Body of pancreas (tissue), 4 donors: ENCODE results near the gene CPSF4. TPM values are rescaled to one million over a fixed set of nuclear protein-coding genes. Genes with fewer than 3 reads are reported as not detected.

Source experiments
- ATAC-seq: fragments of 150-250 bp; one replicate; pipeline ENCODE4 v1.9.1; 2016
- DNase-seq, 4 donors: peaks; one replicate each; pipeline ENCODE4 v3.0.0-alpha.2; 2019
- H3K27ac ChIP-seq, 4 donors: fragments of 200-600 bp; sonication (generic); 1 replicate in 3 of 4; 2 replicates in 1 of 4; pipeline versions ENCODE4 v1.5.1 to v1.6.1; 2016 to 2019; ENCODE audit warnings: mild to moderate bottlenecking in 1 of 4, mixed read lengths in 1 of 4, moderate library complexity in 1 of 4
- H3K27me3 ChIP-seq, 2 donors: fragments of 200-600 bp; sonication (generic); one replicate each; pipeline ENCODE4 v1.6.0; 2016; ENCODE audit warnings: mild to moderate bottlenecking in 1 of 2
- H3K36me3 ChIP-seq, 2 donors: fragments of 200-600 bp; sonication (generic); replicated peaks in 1 of 2; 2 replicates each; pipeline ENCODE4 v1.5.1; 2016; ENCODE audit warnings: low read depth in 2 of 2; ENCODE audit not compliant: insufficient read depth in 1 of 2
- H3K4me1 ChIP-seq: fragments of 200-600 bp; sonication (generic); one replicate; pipeline ENCODE4 v1.6.0; 2016
- H3K4me3 ChIP-seq, 2 donors: fragments of 200-600 bp; sonication (generic); 1 replicate in 1 of 2; 2 replicates in 1 of 2; pipeline ENCODE4 v1.5.1; 2016 to 2019
- H3K9me3 ChIP-seq, 3 donors: fragments of 200-600 bp; sonication (generic); 1 replicate in 2 of 3; 2 replicates in 1 of 3; pipeline ENCODE4 v1.5.1; 2016
- CTCF ChIP-seq, 7 experiments: fragments of 450-650 bp in 4 of 7; fragments of 200-600 bp in 3 of 7; sonication (generic) in 3 of 7; IDR thresholded peaks; one replicate each; pipeline ENCODE4 v1.5.1; 2016 to 2019; ENCODE audit warnings: antibody characterized with exemption in 7 of 7
- POLR2A ChIP-seq, 3 donors: fragments of 450-650 bp; IDR thresholded peaks; one replicate each; pipeline ENCODE4 v1.6.1; 2016; ENCODE audit warnings: antibody characterized with exemption in 3 of 3, mild to moderate bottlenecking in 2 of 3
- WGBS, 2 donors: methylation state at CpG; one replicate each; pipeline ENCODE4 v1.1.5; 2017; 5-methylcytosine and 5-hydroxymethylcytosine counted together
- intact Hi-C: fragments of 100-400 bp; cut with DNase I; formaldehyde crosslinking; loops from one replicate; pipeline ENCODE4 v1.15.1; 2023
- total RNA-seq, 2 donors: library from RNA; depleted of rRNA; stranded (reverse); fragments of >200 nt; gene quantifications; one replicate each; pipeline ENCODE4 v1.1.0, GENCODE V29; 2016

The CPSF4 gene
- total RNA-seq, 2 donors from 2014 or later = 24.4 to 31.1 TPM

GRCh38 chr7:99420213-99420612, 18.5 kb upstream of the CPSF4 start:
- ATAC-seq (no peak), DNase-seq (no peak)
- Histone ChIP-seq H3K36me3 (peaks cover 21 to 42% of the 10 kb centered on the region in 2 donors), H3K27me3 (no peaks in the 10 kb centered on the region), H3K9me3 (no peaks in the 10 kb centered on the region), H3K4me3 (no peak overlapping the region), H3K4me1 (peaks cover 3% of the 10 kb centered on the region), H3K27ac (no peak overlapping the region)
- no peak for TF ChIP-seq CTCF (IDR thresholded peaks at IDR 0.05)
- TF ChIP-seq POLR2A (IDR thresholded peaks at IDR 0.05) = no peak
- intact Hi-C loops = no loop called here
- 85 to 94% methylated on average over 3 to 5 of the region's 5 CpGs for WGBS, 2 donors

GRCh38 chr7:99420986-99421385, 17.8 kb upstream of the CPSF4 start:
- Histone ChIP-seq H3K4me1 (no peaks in the 10 kb centered on the region), H3K4me3 (no peak overlapping the region), H3K27me3 (no peaks in the 10 kb centered on the region), H3K9me3 (no peaks in the 10 kb centered on the region), H3K27ac (no peak overlapping the region), H3K36me3 (peaks cover 21 to 40% of the 10 kb centered on the region in 2 donors)
- TF ChIP-seq CTCF (IDR thresholded peaks at IDR 0.05) (no peak), POLR2A (IDR thresholded peaks at IDR 0.05) (no peak)
- intact Hi-C loops = no loop called here
- WGBS, 2 donors = 77 to 78% methylated on average over 7 of the region's 7 CpGs
- DNase-seq (no peak), ATAC-seq (no peak)

GRCh38 chr7:99422186-99422585, 16.6 kb upstream of the CPSF4 start:
- no peak for TF ChIP-seq POLR2A (IDR thresholded peaks at IDR 0.05)
- TF ChIP-seq CTCF (IDR thresholded peaks at IDR 0.05) = no peak
- intact Hi-C loops = no loop called here
- Histone ChIP-seq H3K27me3 (no peaks in the 10 kb centered on the region), H3K36me3 (peaks cover 18 to 34% of the 10 kb centered on the region in 2 donors), H3K4me3 (no peak overlapping the region), H3K9me3 (no peaks in the 10 kb centered on the region), H3K27ac (no peak overlapping the region), H3K4me1 (no peaks in the 10 kb centered on the region)
- ATAC-seq (no peak), DNase-seq (no peak)
- 84 to 93% methylated on average over 11 of the region's 11 CpGs for whole genome bisulfite sequencing, 2 donors

- WGBS, 2 donors = 71 to 78% methylated on average over 5 of the region's 5 CpGs
- H3K4me1 ChIP-seq = no peaks in the 10 kb centered on the region
- ATAC-seq (no peak), DNase-seq (no peak)
- no peak overlapping the region for H3K27ac ChIP-seq
- H3K9me3 ChIP-seq = no peaks in the 10 kb centered on the region
- intact Hi-C loops = no loop called here
- H3K36me3 ChIP-seq = peaks cover 14 to 29% of the 10 kb centered on the region in 2 donors
- no peaks in the 10 kb centered on the region for H3K27me3 ChIP-seq
- no peak for TF ChIP-seq POLR2A (IDR thresholded peaks at IDR 0.05)
- no peak for TF ChIP-seq CTCF (IDR thresholded peaks at IDR 0.05)
- H3K4me3 ChIP-seq = no peak overlapping the region
These were observed 16.1 kb upstream of the CPSF4 start for GRCh38 chr7:99422625-99423024.

- no peak overlapping the region for H3K27ac ChIP-seq
- H3K36me3 ChIP-seq = peaks cover 0 to 9% of the 10 kb centered on the region in 2 donors
- no peaks in the 10 kb centered on the region for H3K27me3 ChIP-seq
- no peaks in the 10 kb centered on the region for H3K4me1 ChIP-seq
- intact Hi-C loops = no loop called here
- WGBS, 2 donors = 94 to 96% methylated on average over 13 to 20 of the region's 24 CpGs
- no peak for DNase-seq
- H3K9me3 ChIP-seq = no peaks in the 10 kb centered on the region
- no peak overlapping the region for H3K4me3 ChIP-seq
- TF ChIP-seq CTCF (IDR thresholded peaks at IDR 0.05) (no peak), POLR2A (IDR thresholded peaks at IDR 0.05) (no peak)
- ATAC-seq = no peak
These were observed 13.6 kb upstream of the CPSF4 start for GRCh38 chr7:99424932-99425730.
